Activated CD8-positive, alpha-beta memory T cell treated with anti-CD3 and anti-CD28 coated beads for 36 hours (primary cell): ENCODE results near the gene EN2. TPM values are rescaled to one million over a fixed set of nuclear protein-coding genes. Genes with fewer than 3 reads are reported as not detected.

Experiments
- CTCF ChIA-PET: fragments of 350-600 bp; sonication (Branson Sonifier 250); formaldehyde crosslinking; loops from one replicate; lab custom pipeline; 2021; ENCODE audit warnings: antibody characterized with exemption; lab: Charles Lee
- POLR2A ChIA-PET: fragments of 350-600 bp; sonication (Branson Sonifier 250); formaldehyde crosslinking; loops from one replicate; lab custom pipeline; 2021; ENCODE audit warnings: antibody characterized with exemption; lab: Charles Lee
- total RNA-seq, 2 experiments: library from RNA; stranded (reverse); gene quantifications; one replicate each; pipeline ENCODE4 v1.2.3, GENCODE V29; 2021

Gene EN2
- total RNA-seq, 2 experiments from 2014 or later: not detected

DNA sequence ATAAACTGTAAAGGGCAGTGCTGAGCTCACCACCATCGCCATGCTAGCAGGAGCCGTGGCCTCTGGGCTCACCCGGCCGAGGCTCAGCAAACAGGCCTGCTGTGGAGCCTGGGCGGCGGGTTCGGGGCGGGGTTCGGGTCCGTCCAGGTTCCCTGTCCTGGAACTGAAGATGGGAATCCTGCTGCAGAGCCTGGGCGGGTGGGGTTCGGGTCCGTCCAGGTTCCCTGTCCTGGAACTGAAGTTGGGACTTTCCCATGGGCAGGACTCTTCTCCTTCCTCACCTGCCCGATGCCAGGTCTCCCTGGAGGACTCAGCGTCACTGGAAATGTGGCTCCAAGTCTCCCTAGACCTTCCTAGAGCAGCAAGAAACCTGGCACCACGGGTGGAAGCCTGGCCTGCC lies 36.6 kb downstream of the EN2 start:
- ChIA-PET POLR2A (no interaction called here), CTCF (no interaction called here)

- ChIA-PET CTCF (no interaction called here), POLR2A (no interaction called here)
Measured at GRCh38 chr7:155495440-155496248, 37.7 kb downstream of the EN2 start.

DNA sequence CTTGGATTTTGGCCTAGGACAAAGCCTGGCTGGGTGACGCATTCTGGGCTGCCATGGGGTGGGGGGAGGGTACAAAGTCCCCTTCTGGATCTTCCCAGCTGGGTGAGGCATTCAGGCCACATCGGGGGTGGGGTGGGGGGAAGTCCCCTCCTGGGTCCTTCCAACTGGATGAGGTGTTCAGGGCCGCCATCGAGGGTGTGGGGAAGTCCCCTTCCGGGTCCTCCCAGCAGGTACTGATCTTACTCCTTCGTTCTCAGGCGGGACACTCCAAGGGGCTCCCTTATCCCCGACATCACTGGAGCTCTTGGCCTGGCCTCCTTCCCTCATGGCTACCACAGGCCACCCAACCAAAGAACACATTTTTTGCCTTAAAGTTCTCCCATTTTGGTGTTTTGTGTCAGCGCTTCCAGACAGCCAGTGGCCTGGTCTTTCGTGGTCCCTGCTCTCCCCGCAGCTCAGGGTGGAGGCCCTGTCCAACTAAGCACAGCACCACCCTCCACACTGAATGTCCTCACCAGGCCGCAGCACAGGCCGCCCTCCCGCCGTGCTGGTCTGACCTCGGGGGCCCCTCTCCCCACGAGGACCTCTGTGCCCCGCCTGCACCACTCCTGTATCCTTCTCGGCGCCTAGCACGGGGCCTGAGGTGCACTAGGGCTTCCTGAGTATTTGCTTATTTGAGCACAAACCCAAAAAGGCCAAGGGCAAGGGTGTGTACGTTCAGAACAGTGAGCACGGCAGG lies 38.5 kb downstream of the EN2 start:
- ChIA-PET CTCF (no interaction called here), POLR2A (no interaction called here)

- CTCF ChIA-PET: no interaction called here
Measured at GRCh38 chr7:155497149-155497901, 39.4 kb downstream of the EN2 start.

DNA sequence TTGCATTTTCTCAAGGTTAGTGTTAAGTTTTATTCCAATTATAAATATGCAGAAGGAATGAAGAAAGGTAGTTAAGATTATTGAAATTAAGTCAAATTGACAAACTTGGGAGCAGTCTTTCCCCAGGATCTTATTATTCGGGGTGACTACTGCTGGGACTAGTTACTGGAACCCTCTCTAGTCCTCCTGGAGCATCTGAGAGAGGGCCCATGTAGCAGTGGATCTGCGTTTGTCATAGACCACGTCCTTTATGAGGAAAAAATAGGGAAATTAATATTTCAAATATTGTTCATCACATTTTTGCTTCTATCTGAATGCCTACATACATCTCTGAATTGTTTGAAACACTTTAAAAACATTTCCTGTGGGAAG lies 47.5 kb downstream of the EN2 start:
- ChIA-PET POLR2A (no interaction called here), CTCF (no interaction called here)

More at GRCh38 chr7:155497149-155497901, 39.4 kb downstream of the EN2 start:
- POLR2A ChIA-PET: no interaction called here

- ChIA-PET CTCF (no interaction called here), POLR2A (no interaction called here)
Measured at GRCh38 chr7:155506854-155507337, 49.0 kb downstream of the EN2 start.

- ChIA-PET CTCF (no interaction called here), POLR2A (no interaction called here)
Measured at GRCh38 chr7:155507576-155507975, 49.6 kb downstream of the EN2 start.

- POLR2A ChIA-PET: no interaction called here
- CTCF ChIA-PET: no interaction called here
Measured at GRCh38 chr7:155508376-155509358, 50.7 kb downstream of the EN2 start.

- POLR2A ChIA-PET: no interaction called here
- CTCF ChIA-PET: no interaction called here
Measured at GRCh38 chr7:155509359-155509724, 51.4 kb downstream of the EN2 start.

DNA sequence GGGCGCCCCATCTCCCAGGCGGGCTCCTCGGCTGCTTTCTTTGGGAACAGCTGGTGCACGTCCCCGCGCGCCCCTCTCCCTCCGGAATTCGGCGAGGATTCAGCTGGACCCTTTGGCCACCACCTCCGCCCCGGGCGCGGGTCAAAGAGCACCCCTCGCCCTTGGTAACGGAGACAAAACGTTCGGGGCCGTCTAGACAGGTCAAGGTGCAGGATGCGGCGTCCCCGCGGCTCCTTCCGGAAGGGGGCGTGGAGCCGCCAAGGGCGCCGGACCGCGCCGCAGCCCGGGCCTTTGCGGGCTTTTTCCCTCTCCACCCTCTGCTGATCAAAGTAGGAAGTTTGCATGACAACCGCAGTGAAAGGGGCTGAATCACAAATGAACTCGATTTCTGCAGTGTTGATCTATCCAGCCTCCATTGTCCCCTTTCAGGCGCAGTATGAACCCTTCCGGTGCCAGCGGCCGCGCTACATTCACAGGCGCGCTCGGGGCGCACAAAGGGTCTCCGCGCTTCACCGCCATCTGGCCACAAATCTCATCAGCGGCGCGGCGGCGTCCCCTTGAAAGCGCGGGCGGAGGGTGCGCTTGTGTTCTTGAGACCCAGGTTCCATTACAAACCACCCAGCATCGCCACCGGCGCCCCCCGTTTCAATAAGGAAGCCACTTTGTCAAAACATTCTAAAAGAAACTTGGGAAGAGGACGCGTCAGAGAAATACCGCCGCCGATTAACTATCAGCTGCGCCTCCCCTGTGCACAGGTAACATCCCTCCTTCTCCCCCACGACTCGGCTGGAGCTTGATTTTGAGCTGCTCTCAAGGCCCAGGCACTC lies 52.0 kb downstream of the EN2 start:
- ChIA-PET POLR2A (no interaction called here), CTCF (no interaction called here)

DNA sequence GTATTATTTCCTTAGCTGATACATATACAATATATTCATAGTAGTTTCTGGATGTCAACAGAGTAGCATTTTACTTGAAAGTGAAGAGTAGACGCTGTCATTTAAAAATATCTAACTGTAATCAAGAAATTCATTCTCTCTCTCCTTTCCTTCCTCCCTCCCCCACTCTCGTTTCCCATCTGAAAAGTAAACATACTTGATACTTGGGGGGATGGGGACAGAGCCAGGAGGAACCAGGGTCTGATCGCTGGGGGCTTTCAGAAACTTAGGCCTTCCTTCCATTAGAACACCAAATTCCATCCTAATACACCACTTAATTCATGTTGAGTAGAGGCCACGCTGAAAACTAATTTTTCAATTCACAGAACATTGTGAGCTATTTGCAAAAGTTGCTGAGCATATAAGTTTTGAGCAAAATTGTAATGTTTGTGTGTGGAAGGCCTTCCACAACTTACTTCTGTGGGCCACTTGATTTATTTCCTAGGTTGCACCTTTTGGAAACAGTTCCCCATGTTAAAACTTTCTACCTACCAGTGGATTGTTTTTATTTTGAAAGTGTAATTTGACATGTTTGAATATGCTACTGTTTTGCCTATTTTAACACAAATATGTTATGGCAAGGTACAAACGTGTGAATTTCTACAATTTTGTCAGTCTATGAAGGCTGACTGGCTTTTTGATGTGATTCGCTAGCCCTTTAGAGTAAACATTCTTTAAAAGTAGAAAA lies 53.2 kb downstream of the EN2 start:
- POLR2A ChIA-PET: no interaction called here
- CTCF ChIA-PET: interaction anchor here (0.7 kb wide), 1 partner anchor 382 kb away, joined by 3 read pairs; no protein-coding TSS in a partner anchor

DNA sequence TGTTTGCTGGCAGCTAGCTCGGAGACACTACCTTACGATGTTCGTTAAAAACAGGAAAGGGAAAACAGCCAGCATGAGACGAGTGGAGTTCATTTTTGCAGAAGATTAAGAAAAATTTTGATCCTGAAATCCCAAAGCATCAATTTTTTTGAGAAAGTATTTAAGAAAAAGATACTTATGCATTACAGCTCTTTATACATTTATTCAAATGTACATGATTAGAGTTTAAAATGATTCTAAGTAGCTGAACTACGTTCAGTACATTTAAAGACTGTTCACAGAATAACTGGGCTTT lies 53.7 kb downstream of the EN2 start:
- ChIA-PET CTCF (no interaction called here), POLR2A (no interaction called here)

DNA sequence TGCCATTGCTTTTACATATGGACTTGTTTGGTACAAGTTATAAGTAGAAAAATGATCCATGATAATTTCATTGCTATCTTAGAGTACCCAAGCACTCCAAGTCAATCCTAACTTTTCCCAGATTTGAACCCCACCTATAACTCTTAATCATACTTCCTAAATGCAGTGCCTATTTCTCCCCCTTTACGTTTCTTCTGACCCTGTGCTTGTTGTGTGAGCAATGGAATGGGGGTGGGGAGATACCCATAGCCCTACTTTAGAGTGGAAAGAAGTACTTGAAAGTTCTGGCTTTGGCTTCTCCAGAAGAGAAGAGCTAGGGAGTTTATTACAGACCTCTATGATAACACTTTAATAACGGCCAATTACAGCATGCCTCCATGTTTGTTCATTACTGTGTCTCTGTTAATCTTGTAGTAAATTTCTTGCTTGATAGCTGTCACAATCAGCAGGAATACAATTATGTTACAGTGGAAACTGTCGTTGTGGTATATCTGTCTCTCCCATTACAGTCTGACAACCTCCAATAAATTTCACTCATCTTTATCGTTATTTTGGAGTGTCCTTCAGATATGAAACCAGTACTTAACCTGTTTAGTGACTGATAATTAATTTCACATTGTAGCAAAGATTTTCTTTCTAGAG lies 54.4 kb downstream of the EN2 start:
- ChIA-PET POLR2A (no interaction called here), CTCF (interaction anchor here (1.2 kb wide), 1 partner anchor 21 kb away, joined by 4 read pairs; no protein-coding TSS in a partner anchor)

GRCh38 chr7:155513543-155514285 lies 55.8 kb downstream of the EN2 start:
- ChIA-PET POLR2A (no interaction called here), CTCF (interaction anchor here (1.2 kb wide), 1 partner anchor 20 kb away, joined by 4 read pairs; no protein-coding TSS in a partner anchor)

GRCh38 chr7:155514296-155514695 lies 56.4 kb downstream of the EN2 start:
- ChIA-PET CTCF (no interaction called here), POLR2A (no interaction called here)
